Osteocyte (in vitro differentiated cells): ENCODE results near the gene ARGFX. TPM values are rescaled to one million over a fixed set of nuclear protein-coding genes. Genes with fewer than 3 reads are reported as not detected.
"Not testable (repeated sequence)": the region's sequence is repeated elsewhere in the genome, so short reads cannot be mapped to it uniquely, and the experiment has no call there.

Experiments used
- DNase-seq: peaks from one replicate; pipeline ENCODE4 v3.0.0; 2021; ENCODE audit warnings: mixed read lengths; ENCODE audit not compliant: unreplicated experiment; ENCODE audit errors: extremely low spot score
- H3K27ac Mint-ChIP-seq: one replicate; pipeline ENCODE4 v1.8.0; 2021; ENCODE audit warnings: mild to moderate bottlenecking, mixed read lengths; ENCODE audit not compliant: unreplicated experiment
- H3K27me3 Mint-ChIP-seq: one replicate; pipeline ENCODE4 v1.8.0; 2021; ENCODE audit warnings: mixed read lengths; ENCODE audit not compliant: unreplicated experiment
- H3K36me3 Mint-ChIP-seq: one replicate; pipeline ENCODE4 v1.8.0; 2021; ENCODE audit warnings: mixed read lengths; ENCODE audit not compliant: unreplicated experiment
- H3K4me1 Mint-ChIP-seq: one replicate; pipeline ENCODE4 v1.8.0; 2021; ENCODE audit warnings: mixed read lengths; ENCODE audit not compliant: unreplicated experiment
- H3K4me3 Mint-ChIP-seq: one replicate; pipeline ENCODE4 v1.8.0; 2021; ENCODE audit warnings: mild to moderate bottlenecking, moderate library complexity, mixed read lengths; ENCODE audit not compliant: unreplicated experiment
- H3K9me3 Mint-ChIP-seq: one replicate; pipeline ENCODE4 v1.8.0; 2021; ENCODE audit warnings: mixed read lengths; ENCODE audit not compliant: unreplicated experiment
- CTCF ChIP-seq: fragments of 200-600 bp; sonication (generic); IDR thresholded peaks from 2 replicates; pipeline ENCODE4 v1.5.0; 2021; ENCODE audit warnings: antibody characterized with exemption, mild to moderate bottlenecking, moderate library complexity
- total RNA-seq: library from RNA; stranded (reverse); gene quantifications from 2 replicates; pipeline ENCODE4 v1.2.1, GENCODE V29; 2021

Gene ARGFX
- total RNA-seq, 1 donor from 2014 or later = not detected

DNA sequence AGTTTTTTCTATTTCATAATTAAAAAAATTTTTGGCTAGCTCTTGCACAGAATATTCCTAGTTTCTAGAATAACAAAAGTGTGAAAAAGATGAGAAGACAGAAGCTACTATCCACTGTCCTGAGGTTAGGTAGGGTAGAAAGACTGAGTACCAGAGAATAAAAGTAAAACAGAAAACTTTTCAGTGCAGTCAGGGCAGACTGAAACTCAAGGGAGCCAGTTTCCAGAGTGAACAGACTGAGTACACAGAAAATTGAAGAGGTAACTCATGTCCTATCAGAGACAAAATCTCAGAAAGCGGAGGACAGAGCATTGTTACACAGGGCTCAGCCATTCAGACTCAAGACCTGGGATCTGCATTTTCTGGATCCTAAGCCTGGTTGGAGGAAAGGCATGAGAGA, 16.7 kb downstream of the ARGFX start:
- Mint-ChIP-seq H3K27ac (no peak overlapping the region), H3K4me3 (no peak overlapping the region), H3K27me3 (peaks cover 23% of the 10 kb centered on the region), H3K4me1 (no peaks in the 10 kb centered on the region), H3K9me3 (no peaks in the 10 kb centered on the region), H3K36me3 (no peaks in the 10 kb centered on the region)
- TF ChIP-seq CTCF = no peak
- no peak for DNase-seq

- DNase-seq = no peak
- Mint-ChIP-seq H3K27me3 (peaks cover 25% of the 10 kb centered on the region), H3K4me1 (no peaks in the 10 kb centered on the region), H3K27ac (no peak within 1 kb of the TSS), H3K4me3 (no peak within 1 kb of the TSS), H3K9me3 (no peaks in the 10 kb centered on the region), H3K36me3 (no peaks in the 10 kb centered on the region)
- no peak for TF ChIP-seq CTCF
These were observed 25.3 kb downstream of the ARGFX start, which contains the start of gene FBXO40 for GRCh38 chr3:121592856-121593702. FBXO40 (plus strand) TSS chr3:121593379; CDS start chr3:121620576, 27,197 bp downstream.

DNA sequence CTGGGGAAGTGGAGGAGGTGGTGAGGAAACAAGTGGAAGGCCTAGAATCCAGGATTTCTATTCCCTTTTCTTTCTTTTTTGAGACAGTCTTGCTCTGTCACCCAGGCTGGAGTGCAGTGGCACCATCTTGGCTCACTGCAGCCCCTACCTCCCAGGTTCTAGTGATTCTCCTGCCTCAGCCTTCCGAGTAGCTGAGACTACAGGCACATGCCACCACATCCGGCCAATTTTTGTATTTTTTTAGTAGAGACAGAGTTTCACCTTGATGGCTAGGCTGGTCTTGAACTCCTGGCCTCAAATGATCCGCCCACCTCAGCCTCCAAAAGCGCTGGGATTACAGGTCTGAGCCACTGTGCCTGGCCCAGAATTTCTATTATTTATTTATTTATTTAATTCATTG, 26.1 kb downstream of the ARGFX start:
- not testable (repeated sequence) for H3K4me3 Mint-ChIP-seq, H3K9me3 Mint-ChIP-seq, H3K4me1 Mint-ChIP-seq, H3K36me3 Mint-ChIP-seq, H3K27ac Mint-ChIP-seq, DNase-seq
- peaks cover 25% of the 10 kb centered on the region for H3K27me3 Mint-ChIP-seq

DNA sequence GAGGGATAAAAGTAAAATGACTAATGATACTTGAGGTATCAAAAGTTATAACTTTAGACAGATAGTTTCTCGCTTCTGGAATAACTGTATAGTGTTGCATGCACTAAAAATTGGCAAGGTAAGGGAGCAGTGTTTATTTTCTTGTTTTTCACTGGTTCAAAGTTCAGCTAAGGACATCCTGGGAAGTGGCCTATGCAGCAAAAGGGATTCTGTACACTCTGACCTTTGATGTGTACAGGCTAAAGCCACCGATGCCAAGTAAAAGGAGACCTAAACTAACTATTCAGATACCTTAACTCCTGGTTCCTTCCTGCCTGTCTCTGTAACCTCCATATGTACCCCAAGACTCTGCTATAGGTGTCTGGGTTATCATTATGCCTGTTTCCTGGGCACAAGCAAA, 27.1 kb downstream of the ARGFX start:
- Mint-ChIP-seq H3K27ac (no peak overlapping the region), H3K27me3 (peaks cover 23% of the 10 kb centered on the region), H3K36me3 (no peaks in the 10 kb centered on the region), H3K9me3 (no peaks in the 10 kb centered on the region), H3K4me1 (no peaks in the 10 kb centered on the region), H3K4me3 (no peak overlapping the region)
- no peak for DNase-seq
- no peak for TF ChIP-seq CTCF

- Mint-ChIP-seq H3K9me3 (no peaks in the 10 kb centered on the region), H3K36me3 (no peaks in the 10 kb centered on the region), H3K4me3 (no peak overlapping the region), H3K27ac (no peak overlapping the region), H3K4me1 (no peaks in the 10 kb centered on the region), H3K27me3 (peaks cover 16% of the 10 kb centered on the region)
- TF ChIP-seq CTCF = no peak
- DNase-seq = no peak
These were observed 28.1 kb downstream of the ARGFX start for GRCh38 chr3:121595765-121596406.
